Endothelial cell of umbilical vein (primary cell): ENCODE data around the gene WIPF3. TPM values are rescaled to one million over a fixed set of nuclear protein-coding genes. Genes with fewer than 3 reads are reported as not detected.

ENCODE experiments used
- BruUV-seq: library from RNA; stranded (reverse); fragments of 400-500 nt; replicated peaks from 2 replicates; lab custom pipeline; 2021; lab: Mats Ljungman, UMichigan
- CTCF ChIA-PET: fragments of 300-600, 350-600 bp; sonication (Branson Sonifier 250); formaldehyde crosslinking; loops from one replicate; lab custom pipeline; 2021; ENCODE audit warnings: antibody characterized with exemption, inconsistent platforms; lab: Charles Lee
- POLR2A ChIA-PET: fragments of 300-600, 350-600 bp; sonication (Branson Sonifier 250); formaldehyde crosslinking; loops from one replicate; lab custom pipeline; 2021; ENCODE audit warnings: antibody characterized with exemption, inconsistent platforms; lab: Charles Lee
- DNase-seq: peaks from one replicate; pipeline ENCODE4 v3.0.0-alpha.2; 2011; ENCODE audit warnings: low read depth, low spot score
- FAIRE-seq: peaks from 2 replicates; lab custom pipeline; 2011; peaks lifted over from hg19 to GRCh38; lab: Jason Lieb, UNC
- H2AFZ ChIP-seq: 2 replicates; pipeline ENCODE4 v1.6.0; 2012; ENCODE audit warnings: low read depth, low read length, control low read depth, inconsistent platforms
- H3K27ac ChIP-seq: 2 replicates; pipeline ENCODE4 v1.5.1; 2011; ENCODE audit warnings: low read depth, mild to moderate bottlenecking, control low read depth, low read length, moderate library complexity; ENCODE audit not compliant: insufficient read depth
- H3K27me3 ChIP-seq, 2 experiments: 2 replicates each; pipeline versions ENCODE4 v1.6.0 to v1.6.1; 2011; ENCODE audit warnings: low read length in 2 of 2, mixed read lengths in 1 of 2; ENCODE audit not compliant: control insufficient read depth in 2 of 2, insufficient read depth in 2 of 2
- H3K36me3 ChIP-seq, 2 experiments: 2 replicates in 1 of 2; 3 replicates in 1 of 2; pipeline ENCODE4 v1.5.1; 2011; ENCODE audit warnings: low read length in 2 of 2, mild to moderate bottlenecking in 1 of 2, moderate library complexity in 1 of 2; ENCODE audit not compliant: control insufficient read depth in 2 of 2, insufficient read depth in 2 of 2; ENCODE audit errors: extremely low read depth in 1 of 2
- H3K4me1 ChIP-seq: 3 replicates; pipeline ENCODE4 v1.5.1; 2011; ENCODE audit warnings: mild to moderate bottlenecking, low read length; ENCODE audit not compliant: control insufficient read depth, insufficient read depth; ENCODE audit errors: extremely low read depth
- H3K4me2 ChIP-seq: 2 replicates; pipeline ENCODE4 v1.6.1; 2011; ENCODE audit warnings: low read length, control low read depth, mixed read lengths; ENCODE audit not compliant: insufficient read depth
- H3K4me3 ChIP-seq, 3 experiments: fragments of 200-600 bp in 1 of 3; sonication (generic), shearing (Covaris generic) in 1 of 3; replicated peaks in 1 of 3; 2 replicates each; pipeline ENCODE4 v1.5.1; 2011 to 2016; ENCODE audit warnings: control low read depth in 3 of 3, low read length in 3 of 3, mild to moderate bottlenecking in 2 of 3, inconsistent platforms in 1 of 3, low read depth in 1 of 3, moderate library complexity in 1 of 3; ENCODE audit not compliant: insufficient read depth in 1 of 3
- H3K79me2 ChIP-seq: 2 replicates; pipeline ENCODE4 v1.6.0; 2012; ENCODE audit warnings: low read length, inconsistent platforms; ENCODE audit not compliant: control insufficient read depth, insufficient read depth
- H3K9ac ChIP-seq: replicated peaks from 2 replicates; pipeline ENCODE3; 2011; ENCODE audit warnings: low read length, control low read depth; ENCODE audit not compliant: insufficient read depth; ENCODE audit errors: extremely low read depth
- H3K9me1 ChIP-seq: replicated peaks from 3 replicates; pipeline ENCODE4 v1.6.0; 2011; ENCODE audit warnings: mild to moderate bottlenecking, low read length; ENCODE audit not compliant: control insufficient read depth, insufficient read depth; ENCODE audit errors: extremely low read depth
- H3K9me3 ChIP-seq: replicated peaks from 2 replicates; pipeline ENCODE4 v1.5.1; 2012; ENCODE audit warnings: low read length, inconsistent platforms; ENCODE audit not compliant: control insufficient read depth, insufficient read depth
- H4K20me1 ChIP-seq: replicated peaks from 2 replicates; pipeline ENCODE3; 2011; ENCODE audit warnings: mild to moderate bottlenecking, low read length; ENCODE audit not compliant: control insufficient read depth, insufficient read depth; ENCODE audit errors: extremely low read depth
- EZH2 ChIP-seq: IDR thresholded peaks from 2 replicates; pipeline ENCODE4 v1.6.1; 2012; ENCODE audit warnings: borderline replicate concordance, low read depth, mild to moderate bottlenecking, moderate library complexity, low read length, inconsistent platforms; ENCODE audit not compliant: severe bottlenecking
- FOS ChIP-seq: IDR thresholded peaks from 2 replicates; pipeline ENCODE4 v1.6.1; 2011; ENCODE audit warnings: mild to moderate bottlenecking, low read length, moderate library complexity, borderline replicate concordance; ENCODE audit not compliant: insufficient read depth
- GATA2 ChIP-seq: IDR thresholded peaks from 2 replicates; pipeline ENCODE4 v1.7.0; 2011; ENCODE audit warnings: low read depth, mild to moderate bottlenecking, moderate library complexity, mixed read lengths, low read length; ENCODE audit not compliant: insufficient read length, insufficient read depth
- JUN ChIP-seq: IDR thresholded peaks from 2 replicates; pipeline ENCODE4 v1.6.1; 2011; ENCODE audit warnings: borderline replicate concordance, low read depth; ENCODE audit not compliant: insufficient read length, insufficient read depth
- MYC ChIP-seq: IDR thresholded peaks from one replicate; pipeline ENCODE4 v1.6.1; 2011; ENCODE audit warnings: mild to moderate bottlenecking, low read depth, low read length
- POLR2A ChIP-seq: IDR thresholded peaks from 2 replicates; pipeline ENCODE4 v1.6.1; 2012; ENCODE audit warnings: low read depth, mild to moderate bottlenecking, control low read depth, low read length
- POLR2AphosphoS5 ChIP-seq: IDR thresholded peaks from 2 replicates; pipeline ENCODE4 v1.6.1; 2012; ENCODE audit warnings: low read depth, mild to moderate bottlenecking, control low read depth, low read length, moderate library complexity; ENCODE audit not compliant: insufficient read depth
- dilution Hi-C: fragments of 300-500 bp; cut with MboI; formaldehyde crosslinking; loops from one replicate; pipeline ENCODE4 v1.15.0; 2019; ENCODE audit warnings: low sequenced_read_pairs; ENCODE audit not compliant: extremely low pct_ligation_motif_present
- intact Hi-C: fragments of 100-400 bp; cut with micrococcal nuclease; formaldehyde crosslinking; loops from one replicate; pipeline ENCODE4 v1.10.0; 2022
- polyA plus RNA-seq, 4 experiments: library from polyadenylated mRNA; depleted of rRNA in 3 of 4; stranded (reverse) in 3 of 4; unstranded in 1 of 4; fragments of >200 nt; gene quantifications; 2 replicates each; pipeline versions ENCODE4 v1.2.1 to v1.2.3, GENCODE V29; 2011 to 2012; ENCODE audit warnings: missing spikeins in 1 of 4
- total RNA-seq: library from RNA; stranded (reverse); gene quantifications from 2 replicates; pipeline ENCODE4 v1.2.3, GENCODE V29; 2021
- TF ChIP-seq, protein P1 (sequence below), 2 donors: IDR thresholded peaks; 1 replicate in 1 of 2; 2 replicates in 1 of 2; pipeline ENCODE4 v1.5.1; 2011; ENCODE audit warnings: low read length in 2 of 2, mild to moderate bottlenecking in 2 of 2, moderate library complexity in 2 of 2, control low read depth in 1 of 2, inconsistent platforms in 1 of 2, low read depth in 1 of 2; ENCODE audit not compliant: insufficient read depth in 1 of 2; ENCODE audit errors: extremely low read depth in 1 of 2
- TF ChIP-seq, protein P2 (sequence below): IDR thresholded peaks from 2 replicates; pipeline ENCODE4 v1.6.1; 2011; ENCODE audit not compliant: insufficient read depth, insufficient read length

Gene WIPF3
- total and polyA plus RNA-seq, 2 donors (not counting 3 experiments of a cell fraction or from before 2014, with no cell fraction given): 0.01 to 0.35 TPM

DNA sequence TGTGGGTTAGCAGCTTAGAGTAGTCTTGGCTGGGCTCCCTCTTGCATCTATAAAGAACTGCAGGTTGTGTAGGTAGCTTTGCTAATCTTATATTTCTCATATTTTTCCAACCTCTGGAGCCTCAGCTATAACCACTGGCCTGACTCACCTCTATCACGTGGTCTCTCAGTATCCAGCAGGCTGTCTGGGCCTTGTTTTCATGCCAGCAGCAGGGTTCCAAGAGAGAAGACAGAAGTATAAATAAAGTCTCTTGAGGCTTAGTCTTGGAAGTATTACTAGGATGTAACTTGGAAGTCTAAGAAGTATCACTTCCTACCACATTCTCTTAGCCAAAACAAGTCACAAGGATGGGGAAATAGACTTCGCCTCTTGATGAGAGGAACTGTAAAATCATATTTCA, 73.3 kb downstream of the WIPF3 start:
- Histone ChIP-seq H4K20me1 (no peaks in the 10 kb centered on the region), H3K9me3 (no peaks in the 10 kb centered on the region), H3K27ac (no peak overlapping the region), H3K4me2 (no peak overlapping the region), H3K4me1 (peaks cover 2% of the 10 kb centered on the region), H3K27me3 (peaks cover 0 to 7% of the 10 kb centered on the region in 2 experiments), H3K36me3 (no peaks in the 10 kb centered on the region), H3K79me2 (no peaks in the 10 kb centered on the region), H3K9ac (no peak overlapping the region), H3K4me3 (no peak overlapping the region), H3K9me1 (no peaks in the 10 kb centered on the region), H2AFZ (no peak overlapping the region)
- ChIA-PET CTCF (interaction anchor here (2.2 to 4.7 kb wide), 4 partner anchors 39 to 182 kb away, joined by 8 to 88 read pairs (median 48); no protein-coding TSS in a partner anchor), POLR2A (no interaction called here)
- TF ChIP-seq POLR2AphosphoS5: no peak
- no peak for TF ChIP-seq EZH2
- no peak for TF ChIP-seq POLR2A
- TF ChIP-seq JUN: no peak
- TF ChIP-seq, protein P1, sequence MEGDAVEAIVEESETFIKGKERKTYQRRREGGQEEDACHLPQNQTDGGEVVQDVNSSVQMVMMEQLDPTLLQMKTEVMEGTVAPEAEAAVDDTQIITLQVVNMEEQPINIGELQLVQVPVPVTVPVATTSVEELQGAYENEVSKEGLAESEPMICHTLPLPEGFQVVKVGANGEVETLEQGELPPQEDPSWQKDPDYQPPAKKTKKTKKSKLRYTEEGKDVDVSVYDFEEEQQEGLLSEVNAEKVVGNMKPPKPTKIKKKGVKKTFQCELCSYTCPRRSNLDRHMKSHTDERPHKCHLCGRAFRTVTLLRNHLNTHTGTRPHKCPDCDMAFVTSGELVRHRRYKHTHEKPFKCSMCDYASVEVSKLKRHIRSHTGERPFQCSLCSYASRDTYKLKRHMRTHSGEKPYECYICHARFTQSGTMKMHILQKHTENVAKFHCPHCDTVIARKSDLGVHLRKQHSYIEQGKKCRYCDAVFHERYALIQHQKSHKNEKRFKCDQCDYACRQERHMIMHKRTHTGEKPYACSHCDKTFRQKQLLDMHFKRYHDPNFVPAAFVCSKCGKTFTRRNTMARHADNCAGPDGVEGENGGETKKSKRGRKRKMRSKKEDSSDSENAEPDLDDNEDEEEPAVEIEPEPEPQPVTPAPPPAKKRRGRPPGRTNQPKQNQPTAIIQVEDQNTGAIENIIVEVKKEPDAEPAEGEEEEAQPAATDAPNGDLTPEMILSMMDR (IDR thresholded peaks at IDR 0.05; ENCODE audit: extremely low read depth in 1 of 2, insufficient read depth in 1 of 2, low read depth in 1 of 2, low read length in 2 of 2): no peak
- TF ChIP-seq FOS: no peak
- TF ChIP-seq GATA2: no peak
- TF ChIP-seq, protein P2, sequence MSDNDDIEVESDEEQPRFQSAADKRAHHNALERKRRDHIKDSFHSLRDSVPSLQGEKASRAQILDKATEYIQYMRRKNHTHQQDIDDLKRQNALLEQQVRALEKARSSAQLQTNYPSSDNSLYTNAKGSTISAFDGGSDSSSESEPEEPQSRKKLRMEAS: no peak
- no peak for TF ChIP-seq MYC
- no peak for DNase-seq
- dilution Hi-C loops (no loop called here), intact Hi-C loops (loop anchor here (2.0 kb wide), 1 partner anchor 533 kb away; no protein-coding TSS in a partner anchor)
- BruUV-seq: no TSS peak
- FAIRE-seq: no peak
